ENCODE measurements around the gene IQCM.

IQCM gene

DNA sequence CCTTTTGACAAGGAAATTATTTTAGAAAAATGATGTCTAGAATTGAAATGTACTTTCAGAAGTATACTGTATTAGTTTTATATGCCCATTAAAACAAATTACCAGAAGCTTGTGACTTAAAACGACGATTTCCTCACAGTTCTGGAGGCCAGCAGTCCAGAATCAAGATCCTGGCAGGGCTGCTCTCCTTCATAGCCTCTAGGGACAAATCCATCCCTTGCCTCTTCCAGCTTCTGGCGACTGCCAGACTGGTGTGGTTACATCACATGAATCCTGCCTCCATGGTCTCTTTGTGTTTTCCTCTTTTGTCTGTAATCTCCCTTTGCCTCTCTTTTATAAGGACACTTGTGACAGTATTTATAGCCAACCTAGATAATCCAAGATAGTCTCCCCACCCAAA lies 97.1 kb downstream of the IQCM start (continued):
- TF ChIP-seq HIC1 (tag by site-specific recombination; IDR thresholded peaks at IDR 0.05) (no peak), ZNF785 (tag by site-specific recombination; IDR thresholded peaks at IDR 0.05) (no peak), ZNF311 (tag by site-specific recombination; IDR thresholded peaks at IDR 0.05; ENCODE audit: borderline replicate concordance) (no peak), ZNF548 (tag by site-specific recombination; IDR thresholded peaks at IDR 0.05) (no peak), ZNF707 (tag by site-specific recombination; IDR thresholded peaks at IDR 0.05) (no peak), RBAK (tag by site-specific recombination; IDR thresholded peaks at IDR 0.05) (no peak), ZNF843 (tag by site-specific recombination; IDR thresholded peaks at IDR 0.05) (no peak)
- TF ChIP-seq, protein P1, sequence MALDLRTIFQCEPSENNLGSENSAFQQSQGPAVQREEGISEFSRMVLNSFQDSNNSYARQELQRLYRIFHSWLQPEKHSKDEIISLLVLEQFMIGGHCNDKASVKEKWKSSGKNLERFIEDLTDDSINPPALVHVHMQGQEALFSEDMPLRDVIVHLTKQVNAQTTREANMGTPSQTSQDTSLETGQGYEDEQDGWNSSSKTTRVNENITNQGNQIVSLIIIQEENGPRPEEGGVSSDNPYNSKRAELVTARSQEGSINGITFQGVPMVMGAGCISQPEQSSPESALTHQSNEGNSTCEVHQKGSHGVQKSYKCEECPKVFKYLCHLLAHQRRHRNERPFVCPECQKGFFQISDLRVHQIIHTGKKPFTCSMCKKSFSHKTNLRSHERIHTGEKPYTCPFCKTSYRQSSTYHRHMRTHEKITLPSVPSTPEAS (tag by site-specific recombination; IDR thresholded peaks at IDR 0.05) = no peak
- TF ChIP-seq, protein P2, sequence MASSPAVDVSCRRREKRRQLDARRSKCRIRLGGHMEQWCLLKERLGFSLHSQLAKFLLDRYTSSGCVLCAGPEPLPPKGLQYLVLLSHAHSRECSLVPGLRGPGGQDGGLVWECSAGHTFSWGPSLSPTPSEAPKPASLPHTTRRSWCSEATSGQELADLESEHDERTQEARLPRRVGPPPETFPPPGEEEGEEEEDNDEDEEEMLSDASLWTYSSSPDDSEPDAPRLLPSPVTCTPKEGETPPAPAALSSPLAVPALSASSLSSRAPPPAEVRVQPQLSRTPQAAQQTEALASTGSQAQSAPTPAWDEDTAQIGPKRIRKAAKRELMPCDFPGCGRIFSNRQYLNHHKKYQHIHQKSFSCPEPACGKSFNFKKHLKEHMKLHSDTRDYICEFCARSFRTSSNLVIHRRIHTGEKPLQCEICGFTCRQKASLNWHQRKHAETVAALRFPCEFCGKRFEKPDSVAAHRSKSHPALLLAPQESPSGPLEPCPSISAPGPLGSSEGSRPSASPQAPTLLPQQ (tag by site-specific recombination; IDR thresholded peaks at IDR 0.05) = no peak

- no peaks in the 10 kb centered on the region for H3K9me3 ChIP-seq (ENCODE audit: control insufficient read depth, insufficient read depth, low read depth, low read length)
- no peak overlapping the region for H3K27ac ChIP-seq (ENCODE audit: extremely low read depth, low read depth, low read length)
- no peaks in the 10 kb centered on the region for H3K36me3 ChIP-seq (ENCODE audit: control insufficient read depth in 2 of 2, insufficient read depth in 1 of 2, low read length in 2 of 2)
- ChIA-PET POLR2A (no interaction called here), CTCF (no interaction called here)
- no peak overlapping the region for H3K4me3 ChIP-seq (ENCODE audit: low read depth, low read length)
- TF ChIP-seq, protein P3, sequence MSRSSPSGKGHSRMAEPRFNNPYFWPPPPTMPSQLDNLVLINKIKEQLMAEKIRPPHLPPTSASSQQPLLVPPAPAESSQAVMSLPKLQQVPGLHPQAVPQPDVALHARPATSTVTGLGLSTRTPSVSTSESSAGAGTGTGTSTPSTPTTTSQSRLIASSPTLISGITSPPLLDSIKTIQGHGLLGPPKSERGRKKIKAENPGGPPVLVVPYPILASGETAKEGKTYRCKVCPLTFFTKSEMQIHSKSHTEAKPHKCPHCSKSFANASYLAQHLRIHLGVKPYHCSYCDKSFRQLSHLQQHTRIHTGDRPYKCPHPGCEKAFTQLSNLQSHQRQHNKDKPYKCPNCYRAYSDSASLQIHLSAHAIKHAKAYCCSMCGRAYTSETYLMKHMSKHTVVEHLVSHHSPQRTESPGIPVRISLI (tag by site-specific recombination; IDR thresholded peaks at IDR 0.05) = no peak
- TF ChIP-seq ZNF426 (tag by site-specific recombination; IDR thresholded peaks at IDR 0.05) = no peak
- TF ChIP-seq ZNF366 (tag by site-specific recombination; conservative IDR thresholded peaks at IDR 0.05) = no peak
- no peak for TF ChIP-seq ZNF132 (tag by site-specific recombination; IDR thresholded peaks at IDR 0.05; ENCODE audit: borderline replicate concordance)
- no peak for TF ChIP-seq ZNF26 (tag by site-specific recombination; IDR thresholded peaks at IDR 0.05)
- TF ChIP-seq ZFP69B (tag by site-specific recombination; IDR thresholded peaks at IDR 0.05) = no peak
- no peaks in the 10 kb centered on the region for H3K4me1 ChIP-seq (ENCODE audit: control insufficient read depth, insufficient read depth, low read length)
These were observed 98.9 kb downstream of the IQCM start for GRCh38 chr4:149716728-149717127.

- Histone ChIP-seq H3K9me3 (ENCODE audit: control insufficient read depth, insufficient read depth, low read depth, low read length) (no peaks in the 10 kb centered on the region), H3K4me1 (ENCODE audit: control insufficient read depth, insufficient read depth, low read length) (no peaks in the 10 kb centered on the region), H3K4me3 (ENCODE audit: low read depth, low read length) (no peak overlapping the region), H3K36me3 (ENCODE audit: control insufficient read depth in 2 of 2, insufficient read depth in 1 of 2, low read length in 2 of 2) (no peaks in the 10 kb centered on the region), H3K27ac (ENCODE audit: extremely low read depth, low read depth, low read length) (no peak overlapping the region)
- ChIA-PET CTCF (interaction anchor here (0.6 kb wide), 1 partner anchor 12 kb away, joined by 3 read pairs; no protein-coding TSS in a partner anchor), POLR2A (no interaction called here)
- no peak for TF ChIP-seq ZXDB (tag by site-specific recombination; IDR thresholded peaks at IDR 0.05)
- no peak for TF ChIP-seq ZNF660 (tag by site-specific recombination; IDR thresholded peaks at IDR 0.05)
- TF ChIP-seq AEBP2 (tag by site-specific recombination; IDR thresholded peaks at IDR 0.05; ENCODE audit: borderline replicate concordance) = no peak
- TF ChIP-seq, protein P4, sequence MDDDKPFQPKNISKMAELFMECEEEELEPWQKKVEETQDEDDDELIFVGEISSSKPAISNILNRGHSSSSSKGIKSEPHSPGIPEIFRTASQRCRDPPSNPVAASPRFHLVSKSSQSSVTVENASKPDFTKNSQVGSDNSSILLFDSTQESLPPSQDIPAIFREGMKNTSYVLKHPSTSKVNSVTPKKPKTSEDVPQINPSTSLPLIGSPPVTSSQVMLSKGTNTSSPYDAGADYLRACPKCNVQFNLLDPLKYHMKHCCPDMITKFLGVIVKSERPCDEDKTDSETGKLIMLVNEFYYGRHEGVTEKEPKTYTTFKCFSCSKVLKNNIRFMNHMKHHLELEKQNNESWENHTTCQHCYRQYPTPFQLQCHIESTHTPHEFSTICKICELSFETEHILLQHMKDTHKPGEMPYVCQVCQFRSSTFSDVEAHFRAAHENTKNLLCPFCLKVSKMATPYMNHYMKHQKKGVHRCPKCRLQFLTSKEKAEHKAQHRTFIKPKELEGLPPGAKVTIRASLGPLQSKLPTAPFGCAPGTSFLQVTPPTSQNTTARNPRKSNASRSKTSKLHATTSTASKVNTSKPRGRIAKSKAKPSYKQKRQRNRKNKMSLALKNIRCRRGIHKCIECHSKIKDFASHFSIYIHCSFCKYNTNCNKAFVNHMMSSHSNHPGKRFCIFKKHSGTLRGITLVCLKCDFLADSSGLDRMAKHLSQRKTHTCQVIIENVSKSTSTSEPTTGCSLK (tag by site-specific recombination; IDR thresholded peaks at IDR 0.05) = no peak
- no peak for TF ChIP-seq MZF1 (tag by site-specific recombination; IDR thresholded peaks at IDR 0.05; ENCODE audit: borderline replicate concordance)
These were observed 99.6 kb downstream of the IQCM start for GRCh38 chr4:149715822-149716585.
